ENCODE results near the gene ARHGAP30.

The ARHGAP30 gene

GRCh38 chr1:161031874-161032273, 37.8 kb downstream of the ARHGAP30 start:
- no peak for TF ChIP-seq TAF1 (IDR thresholded peaks at IDR 0.05; ENCODE audit: low read depth)
- TF ChIP-seq EP300 (IDR thresholded peaks at IDR 0.05; ENCODE audit: borderline replicate concordance) = no peak
- no peak for TF ChIP-seq YY1 (IDR thresholded peaks at IDR 0.05; ENCODE audit: low read depth)
- TF ChIP-seq CREB1 (IDR thresholded peaks at IDR 0.05; ENCODE audit: low read depth) = no peak
- TF ChIP-seq RAD21 (IDR thresholded peaks at IDR 0.05; ENCODE audit: low read depth) = no peak
- no peak for TF ChIP-seq MAX (IDR thresholded peaks at IDR 0.05)
- TF ChIP-seq ZBTB7A (IDR thresholded peaks at IDR 0.05; ENCODE audit: low read depth) = no peak
- TF ChIP-seq TEAD4 (IDR thresholded peaks at IDR 0.05) = no peak
- no peak for TF ChIP-seq REST (IDR thresholded peaks at IDR 0.05; ENCODE audit: low read depth)
- no peak for TF ChIP-seq NFIC (IDR thresholded peaks at IDR 0.05)
- no peak for TF ChIP-seq TCF12 (IDR thresholded peaks at IDR 0.05; ENCODE audit: low read depth)
- TF ChIP-seq FOXM1 (IDR thresholded peaks at IDR 0.05; ENCODE audit: borderline replicate concordance, low read depth) = no peak
- TF ChIP-seq USF1 (IDR thresholded peaks at IDR 0.05) = no peak
- no peak for TF ChIP-seq EGR1 (IDR thresholded peaks at IDR 0.05)
- TF ChIP-seq CEBPB (IDR thresholded peaks at IDR 0.05) = no peak

DNA sequence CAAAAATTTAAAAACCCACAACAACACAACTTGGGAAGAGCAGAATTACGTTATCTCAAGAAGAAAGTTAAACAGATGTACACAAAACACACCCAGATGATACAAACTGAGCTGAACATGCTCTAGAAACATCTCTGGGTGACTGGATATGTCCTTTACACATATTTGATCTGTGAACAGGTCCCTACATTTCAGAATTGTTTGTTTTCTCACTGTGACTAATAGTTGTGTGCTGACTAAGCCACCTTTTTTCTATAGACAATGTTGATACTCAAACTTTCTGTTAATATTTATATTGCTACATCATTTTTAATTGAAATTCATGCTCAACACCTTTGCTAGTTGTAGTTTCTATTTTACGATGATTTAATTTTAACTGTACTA, 47.7 kb downstream of the ARHGAP30 start:
- TF ChIP-seq MAX (IDR thresholded peaks at IDR 0.05) = no peak
- no peak for TF ChIP-seq EP300 (IDR thresholded peaks at IDR 0.05; ENCODE audit: borderline replicate concordance)
- no peak for TF ChIP-seq USF1 (IDR thresholded peaks at IDR 0.05)
- TF ChIP-seq EGR1 (IDR thresholded peaks at IDR 0.05) = no peak
- no peak for TF ChIP-seq TCF12 (IDR thresholded peaks at IDR 0.05; ENCODE audit: low read depth)
- TF ChIP-seq CREB1 (IDR thresholded peaks at IDR 0.05; ENCODE audit: low read depth) = no peak
- TF ChIP-seq TEAD4 (IDR thresholded peaks at IDR 0.05) = no peak
- TF ChIP-seq TAF1 (IDR thresholded peaks at IDR 0.05; ENCODE audit: low read depth) = no peak
- no peak for TF ChIP-seq ZBTB7A (IDR thresholded peaks at IDR 0.05; ENCODE audit: low read depth)
- TF ChIP-seq YY1 (IDR thresholded peaks at IDR 0.05; ENCODE audit: low read depth) = no peak
- TF ChIP-seq REST (IDR thresholded peaks at IDR 0.05; ENCODE audit: low read depth) = no peak
- TF ChIP-seq CEBPB (IDR thresholded peaks at IDR 0.05) = no peak
- TF ChIP-seq FOXM1 (IDR thresholded peaks at IDR 0.05; ENCODE audit: borderline replicate concordance, low read depth) = no peak
- TF ChIP-seq RAD21 (IDR thresholded peaks at IDR 0.05; ENCODE audit: low read depth) = no peak
- TF ChIP-seq NFIC (IDR thresholded peaks at IDR 0.05) = no peak

DNA sequence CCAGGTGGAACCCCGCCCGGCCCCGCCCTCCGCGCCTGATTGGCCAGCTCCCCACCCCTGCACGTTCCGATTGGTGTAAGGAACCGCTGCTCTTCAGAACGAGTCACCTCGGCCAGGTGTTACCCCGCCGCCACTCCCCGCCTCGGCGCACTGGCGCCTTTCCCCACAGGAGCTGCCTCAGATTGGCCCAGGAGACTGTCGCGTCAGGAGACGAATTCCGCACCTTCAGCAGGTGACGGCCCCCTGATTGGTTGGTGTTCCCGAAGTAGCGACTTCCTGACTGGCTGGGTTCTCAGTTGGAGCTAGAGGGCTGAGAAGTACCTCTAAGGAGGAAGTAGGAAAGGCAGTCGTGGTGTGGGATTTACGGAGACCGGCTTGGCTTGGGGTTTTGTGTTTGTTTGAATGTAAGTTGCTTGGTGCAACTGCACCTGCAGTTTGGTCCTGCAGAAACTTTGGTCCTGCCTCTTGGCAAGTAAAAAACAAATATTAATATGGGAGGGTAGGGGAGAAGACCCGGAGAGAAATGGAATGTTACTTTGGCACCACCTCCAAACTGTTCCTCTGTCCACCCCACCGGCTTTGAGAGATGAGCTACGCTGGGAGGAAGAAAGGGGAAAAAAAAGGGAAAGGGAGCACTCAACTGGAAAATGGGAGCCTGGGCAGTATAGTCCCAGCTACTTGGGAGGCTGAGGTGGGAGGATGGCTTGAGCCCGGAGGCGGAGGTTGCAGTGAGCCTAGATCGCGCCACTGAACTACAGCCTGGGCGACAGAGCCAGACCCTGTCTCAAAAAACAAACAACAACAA, 48.3 kb downstream of the ARHGAP30 start:
- TF ChIP-seq TAF1 (IDR thresholded peaks at IDR 0.05; ENCODE audit: low read depth) = 0 out of 2 replicates have a peak, but pooled peaks have one; percentile 13
- peak; percentile 9; the same call in 1 of the 2 replicates for TF ChIP-seq TCF12 (IDR thresholded peaks at IDR 0.05; ENCODE audit: low read depth)
- no peak for TF ChIP-seq REST (IDR thresholded peaks at IDR 0.05; ENCODE audit: low read depth)
- peak; percentile 77; the same call in 1 of the 2 replicates for TF ChIP-seq CREB1 (IDR thresholded peaks at IDR 0.05; ENCODE audit: low read depth)
- no peak for TF ChIP-seq NFIC (IDR thresholded peaks at IDR 0.05)
- peak; percentile 34; the same call in 1 of the 2 replicates for TF ChIP-seq USF1 (IDR thresholded peaks at IDR 0.05)
- no peak; the same call in 1 of the 2 replicates for TF ChIP-seq FOXM1 (IDR thresholded peaks at IDR 0.05; ENCODE audit: borderline replicate concordance, low read depth)
- peak; percentile 26; the same call in 1 of the 2 replicates for TF ChIP-seq YY1 (IDR thresholded peaks at IDR 0.05; ENCODE audit: low read depth)
- peak; percentile 93 for TF ChIP-seq MAX (IDR thresholded peaks at IDR 0.05)
- no peak for TF ChIP-seq EP300 (IDR thresholded peaks at IDR 0.05; ENCODE audit: borderline replicate concordance)
- no peak for TF ChIP-seq EGR1 (IDR thresholded peaks at IDR 0.05)
- TF ChIP-seq CEBPB (IDR thresholded peaks at IDR 0.05) = no peak
- 0 out of 2 replicates have a peak, but pooled peaks have one; percentile 4 for TF ChIP-seq TEAD4 (IDR thresholded peaks at IDR 0.05)
- TF ChIP-seq RAD21 (IDR thresholded peaks at IDR 0.05; ENCODE audit: low read depth) = no peak
- TF ChIP-seq ZBTB7A (IDR thresholded peaks at IDR 0.05; ENCODE audit: low read depth) = no peak

Data from Ishikawa (cell line).